Occipital lobe (tissue), 2 donors: ENCODE measurements around the gene PRR36. TPM values are rescaled to one million over a fixed set of nuclear protein-coding genes. Genes with fewer than 3 reads are reported as not detected.

Source experiments
- DNase-seq: peaks from one replicate; lab custom pipeline; 2025; lab: John Stamatoyannopoulos, UW
- total RNA-seq: library from RNA; depleted of rRNA; stranded (reverse); fragments of >200 nt; gene quantifications from one replicate; pipeline ENCODE4 v1.2.3, GENCODE V29; 2014

Gene PRR36
- total RNA-seq, 1 donor from 2014 or later = 4.1 TPM

- no peak for DNase-seq
Measured at GRCh38 chr19:7820588-7820987, 53.6 kb downstream of the PRR36 start.

DNA sequence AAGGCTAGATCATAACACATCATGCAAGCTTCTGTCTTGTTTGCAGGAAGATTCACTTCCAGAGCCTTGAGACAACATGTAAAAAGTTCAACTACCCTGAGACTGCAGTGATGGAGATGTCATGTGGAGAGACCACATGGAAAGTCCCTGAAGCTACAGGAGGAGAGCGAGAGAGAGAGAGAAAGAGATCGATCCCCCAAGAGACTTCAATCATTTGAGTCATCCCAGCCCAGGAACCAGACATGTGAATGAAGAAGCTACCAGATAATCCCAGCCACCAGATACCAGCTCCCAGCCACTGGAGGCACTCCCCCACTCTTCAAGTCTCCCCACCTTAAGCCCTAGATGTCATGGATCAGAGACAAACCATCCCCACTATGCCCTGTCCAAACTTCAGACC, 54.9 kb downstream of the PRR36 start:
- DNase-seq = no peak

GRCh38 chr19:7818806-7819205, 55.4 kb downstream of the PRR36 start:
- no peak for DNase-seq

Other genes with a start within 250 kb of the PRR36 start
- gene XAB2, start 244.8 kb downstream of the PRR36 start, total RNA-seq = 18.4 TPM
- 14.7 TPM for gene PET100, start 244.6 kb downstream of the PRR36 start, total RNA-seq
- not detected for gene PCP2, start 240.7 kb downstream of the PRR36 start, total RNA-seq
- 3.0 TPM for gene STXBP2, start 237.3 kb downstream of the PRR36 start, total RNA-seq
- 0.94 TPM for gene RETN, start 205.3 kb downstream of the PRR36 start, total RNA-seq
- 0.78 TPM for gene MCEMP1, start 197.3 kb downstream of the PRR36 start, total RNA-seq
- gene TRAPPC5, start 193.6 kb downstream of the PRR36 start, total RNA-seq = 16.7 TPM
- gene FCER2, start 172.3 kb downstream of the PRR36 start, total RNA-seq = not detected
- 0.31 TPM for gene CLEC4G, start 142.3 kb downstream of the PRR36 start, total RNA-seq
- gene CD209, start 126.9 kb downstream of the PRR36 start, total RNA-seq = 0.47 TPM
- gene CLEC4M, start 111.1 kb downstream of the PRR36 start, total RNA-seq = not detected
- 44.5 TPM for gene EVI5L, start 44.2 kb downstream of the PRR36 start, total RNA-seq
- not detected for gene LRRC8E, start 14.1 kb upstream of the PRR36 start, total RNA-seq
- 6.7 TPM for gene MAP2K7, start 29.5 kb upstream of the PRR36 start, total RNA-seq
- gene TGFBR3L, start 40.4 kb upstream of the PRR36 start, total RNA-seq = not detected
- gene SNAPC2, start 45.9 kb upstream of the PRR36 start, total RNA-seq = 6.2 TPM
- gene CTXN1, start 51.7 kb upstream of the PRR36 start, total RNA-seq = 15.4 TPM
- 20.9 TPM for gene TIMM44, start 69.3 kb upstream of the PRR36 start, total RNA-seq
- 16.2 TPM for gene ELAVL1, start 131.3 kb upstream of the PRR36 start, total RNA-seq
- 0.31 TPM for gene CCL25, start 178.4 kb upstream of the PRR36 start, total RNA-seq